H9 (cell line): ENCODE results near the gene CTIF. TPM values are rescaled to one million over a fixed set of nuclear protein-coding genes. Genes with fewer than 3 reads are reported as not detected.

Experiments used
- DNase-seq: peaks from one replicate; pipeline ENCODE4 v3.0.0-alpha.2; 2017
- H2AFZ ChIP-seq: one replicate; pipeline ENCODE4 v1.6.1; 2013; ENCODE audit warnings: mild to moderate bottlenecking, low read length, control low read depth, moderate library complexity
- H2AK5ac ChIP-seq: 2 replicates; pipeline ENCODE4 v1.6.1; 2013; ENCODE audit warnings: low read length, control low read depth, mixed read lengths; ENCODE audit not compliant: insufficient read length
- H2BK120ac ChIP-seq: one replicate; pipeline ENCODE4 v1.6.1; 2013; ENCODE audit warnings: low read depth, mild to moderate bottlenecking, low read length, control low read depth, inconsistent platforms; ENCODE audit not compliant: poor library complexity, severe bottlenecking
- H2BK12ac ChIP-seq: 2 replicates; pipeline ENCODE4 v1.6.1; 2013; ENCODE audit warnings: low read length, control low read depth, mixed read lengths, low read depth; ENCODE audit not compliant: insufficient read length
- H2BK15ac ChIP-seq: 2 replicates; pipeline ENCODE4 v1.6.1; 2013; ENCODE audit warnings: low read depth, low read length, control low read depth
- H2BK20ac ChIP-seq: one replicate; pipeline ENCODE4 v1.6.1; 2013; ENCODE audit warnings: low read depth, mild to moderate bottlenecking, low read length, control low read depth, inconsistent platforms; ENCODE audit not compliant: poor library complexity, severe bottlenecking
- H2BK5ac ChIP-seq: 2 replicates; pipeline ENCODE4 v1.6.1; 2013; ENCODE audit warnings: low read length, control low read depth, mixed read lengths; ENCODE audit not compliant: insufficient read length
- H3K14ac ChIP-seq: 2 replicates; pipeline ENCODE4 v1.6.1; 2013; ENCODE audit warnings: low read length, control low read depth; ENCODE audit not compliant: insufficient read depth
- H3K18ac ChIP-seq: 2 replicates; pipeline ENCODE4 v1.6.1; 2013; ENCODE audit warnings: low read depth, mild to moderate bottlenecking, mixed read lengths, low read length, control low read depth; ENCODE audit not compliant: insufficient read length
- H3K23ac ChIP-seq: 2 replicates; pipeline ENCODE4 v1.6.1; 2013; ENCODE audit warnings: low read length, control low read depth, mixed read lengths, low read depth; ENCODE audit not compliant: insufficient read length
- H3K23me2 ChIP-seq: 2 replicates; pipeline ENCODE4 v1.6.1; 2013; ENCODE audit warnings: low read depth, mild to moderate bottlenecking, mixed read lengths, low read length, control low read depth; ENCODE audit not compliant: insufficient read length, poor library complexity, severe bottlenecking
- H3K27ac ChIP-seq: 2 replicates; pipeline ENCODE4 v1.5.1; 2013; ENCODE audit warnings: low read length, control low read depth, mixed read lengths, low read depth; ENCODE audit not compliant: insufficient read length
- H3K27me3 ChIP-seq: 2 replicates; pipeline ENCODE4 v1.6.1; 2013; ENCODE audit warnings: low read length, control low read depth, inconsistent platforms; ENCODE audit not compliant: insufficient read depth
- H3K4ac ChIP-seq: 2 replicates; pipeline ENCODE4 v1.6.1; 2013; ENCODE audit warnings: low read depth, mild to moderate bottlenecking, control low read depth, inconsistent platforms, low read length, moderate library complexity
- H3K4me1 ChIP-seq: 2 replicates; pipeline ENCODE4 v1.6.1; 2013; ENCODE audit warnings: low read length, control low read depth, inconsistent platforms; ENCODE audit not compliant: insufficient read depth
- H3K4me2 ChIP-seq: 2 replicates; pipeline ENCODE4 v1.6.1; 2013; ENCODE audit warnings: low read length, control low read depth, mixed read lengths; ENCODE audit not compliant: insufficient read length, insufficient read depth
- H3K56ac ChIP-seq: 2 replicates; pipeline ENCODE4 v1.6.1; 2013; ENCODE audit warnings: low read depth, mild to moderate bottlenecking, mixed read lengths, low read length, control low read depth; ENCODE audit not compliant: insufficient read length
- H3K79me1 ChIP-seq: 2 replicates; pipeline ENCODE4 v1.6.1; 2013; ENCODE audit warnings: low read depth, mild to moderate bottlenecking, moderate library complexity, low read length, control low read depth, inconsistent platforms; ENCODE audit not compliant: insufficient read depth, poor library complexity, severe bottlenecking
- H3K79me2 ChIP-seq: 2 replicates; pipeline ENCODE4 v1.6.1; 2013; ENCODE audit warnings: low read length, control low read depth, inconsistent platforms; ENCODE audit not compliant: insufficient read depth
- H3K9ac ChIP-seq: 2 replicates; pipeline ENCODE4 v1.6.1; 2013; ENCODE audit warnings: low read length, control low read depth, mixed read lengths; ENCODE audit not compliant: insufficient read length; ENCODE audit errors: extremely low read depth
- H3K9me3 ChIP-seq: one replicate; pipeline ENCODE4 v1.6.1; 2013; ENCODE audit warnings: low read depth, low read length, inconsistent platforms; ENCODE audit not compliant: control insufficient read depth
- H3T11ph ChIP-seq: one replicate; pipeline ENCODE4 v1.6.1; 2013; ENCODE audit warnings: mild to moderate bottlenecking, low read length, control low read depth, inconsistent platforms
- H4K20me1 ChIP-seq: one replicate; pipeline ENCODE4 v1.6.1; 2013; ENCODE audit not compliant: control insufficient read depth, insufficient read length, insufficient read depth
- H4K5ac ChIP-seq: 2 replicates; pipeline ENCODE4 v1.6.1; 2013; ENCODE audit warnings: low read depth, mild to moderate bottlenecking, mixed read lengths, low read length, control low read depth; ENCODE audit not compliant: insufficient read length
- H4K8ac ChIP-seq: replicated peaks from 2 replicates; pipeline ENCODE4 v1.6.1; 2013; ENCODE audit warnings: low read length, control low read depth, mixed read lengths, low read depth; ENCODE audit not compliant: insufficient read length
- H4K91ac ChIP-seq: 2 replicates; pipeline ENCODE4 v1.6.1; 2013; ENCODE audit warnings: low read depth, mild to moderate bottlenecking, moderate library complexity, mixed read lengths, low read length, control low read depth; ENCODE audit not compliant: insufficient read length
- H3K27ac Mint-ChIP-seq, 3 experiments: 2 replicates in 2 of 3; 3 replicates in 1 of 3; pipeline ENCODE4 v1.8.0; 2020 to 2021; ENCODE audit warnings: mixed read lengths in 3 of 3, mild to moderate bottlenecking in 1 of 3, moderate library complexity in 1 of 3
- H3K27me3 Mint-ChIP-seq: 2 replicates; pipeline ENCODE4 v1.8.0; 2021; ENCODE audit warnings: low read depth, mild to moderate bottlenecking, moderate library complexity, mixed read lengths
- H3K36me3 Mint-ChIP-seq, 3 experiments: 2 replicates in 2 of 3; 3 replicates in 1 of 3; pipeline ENCODE4 v1.8.0; 2020 to 2021; ENCODE audit warnings: low read depth in 3 of 3, mixed read lengths in 3 of 3; ENCODE audit not compliant: insufficient read depth in 1 of 3
- H3K4me1 Mint-ChIP-seq, 2 experiments: 2 replicates each; pipeline ENCODE4 v1.8.0; 2020; ENCODE audit warnings: mixed read lengths in 2 of 2
- H3K4me3 Mint-ChIP-seq, 2 experiments: 2 replicates in 1 of 2; 3 replicates in 1 of 2; pipeline ENCODE4 v1.8.0; 2020 to 2021; ENCODE audit warnings: mild to moderate bottlenecking in 2 of 2, mixed read lengths in 2 of 2, moderate library complexity in 1 of 2
- H3K9me3 Mint-ChIP-seq, 2 experiments: 2 replicates in 1 of 2; 3 replicates in 1 of 2; pipeline ENCODE4 v1.8.0; 2020; ENCODE audit warnings: mild to moderate bottlenecking in 2 of 2, mixed read lengths in 2 of 2, moderate library complexity in 1 of 2
- WGBS: extraction: QIAGEN DNeasy Blood & Tissue Kit; methylation state at CpG from one replicate; pipeline ENCODE4 v1.1.7; 2013; ENCODE audit warnings: missing lambda C conversion rate, low lambda C conversion rate, mixed read lengths; ENCODE audit not compliant: insufficient read length; ENCODE audit errors: extremely low coverage; 5-methylcytosine and 5-hydroxymethylcytosine counted together
- total RNA-seq: library from RNA; stranded (reverse); gene quantifications from 2 replicates; pipeline ENCODE4 v1.2.1, GENCODE V29; 2021
- TF ChIP-seq, protein P1 (sequence below): fragments of 200-600 bp; sonication (generic); conservative IDR thresholded peaks from 3 replicates; pipeline ENCODE4 v1.8.0; 2021; ENCODE audit warnings: antibody characterized with exemption, mild to moderate bottlenecking

The CTIF gene
- total RNA-seq, 1 experiment from 2014 or later, result 15.8 TPM

DNA sequence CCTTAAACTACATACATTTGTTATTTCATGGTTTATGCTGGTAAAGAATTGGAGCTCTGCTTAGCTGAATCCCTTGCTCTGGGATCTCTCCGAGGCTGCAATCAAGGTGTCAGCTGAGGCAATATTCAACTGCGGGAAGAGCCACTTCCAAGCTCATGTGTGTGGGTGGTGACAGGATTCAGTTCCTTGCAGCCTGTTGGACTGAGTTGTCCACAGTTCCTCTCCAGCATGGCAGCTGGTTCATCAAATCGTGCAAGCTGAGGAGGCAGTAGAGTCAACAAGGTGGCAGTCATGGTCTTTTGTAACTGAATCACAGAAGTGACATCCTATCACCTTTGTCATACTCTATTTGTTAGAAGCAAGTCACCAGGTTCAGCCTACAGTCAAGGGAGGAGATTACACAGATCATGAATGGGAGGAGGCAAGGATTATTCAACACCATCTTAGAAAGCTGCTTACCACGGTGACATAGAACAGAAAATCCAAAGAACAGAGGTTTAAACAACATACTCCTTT lies 56.9 kb downstream of the CTIF start:
- no peak overlapping the region for H2BK12ac ChIP-seq
- peaks cover 15 to 18% of the 10 kb centered on the region in 2 experiments for H3K4me1 Mint-ChIP-seq
- no peaks in the 10 kb centered on the region for H3K79me1 ChIP-seq
- TF ChIP-seq, protein P1, sequence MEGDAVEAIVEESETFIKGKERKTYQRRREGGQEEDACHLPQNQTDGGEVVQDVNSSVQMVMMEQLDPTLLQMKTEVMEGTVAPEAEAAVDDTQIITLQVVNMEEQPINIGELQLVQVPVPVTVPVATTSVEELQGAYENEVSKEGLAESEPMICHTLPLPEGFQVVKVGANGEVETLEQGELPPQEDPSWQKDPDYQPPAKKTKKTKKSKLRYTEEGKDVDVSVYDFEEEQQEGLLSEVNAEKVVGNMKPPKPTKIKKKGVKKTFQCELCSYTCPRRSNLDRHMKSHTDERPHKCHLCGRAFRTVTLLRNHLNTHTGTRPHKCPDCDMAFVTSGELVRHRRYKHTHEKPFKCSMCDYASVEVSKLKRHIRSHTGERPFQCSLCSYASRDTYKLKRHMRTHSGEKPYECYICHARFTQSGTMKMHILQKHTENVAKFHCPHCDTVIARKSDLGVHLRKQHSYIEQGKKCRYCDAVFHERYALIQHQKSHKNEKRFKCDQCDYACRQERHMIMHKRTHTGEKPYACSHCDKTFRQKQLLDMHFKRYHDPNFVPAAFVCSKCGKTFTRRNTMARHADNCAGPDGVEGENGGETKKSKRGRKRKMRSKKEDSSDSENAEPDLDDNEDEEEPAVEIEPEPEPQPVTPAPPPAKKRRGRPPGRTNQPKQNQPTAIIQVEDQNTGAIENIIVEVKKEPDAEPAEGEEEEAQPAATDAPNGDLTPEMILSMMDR, result no peak
- H2BK15ac ChIP-seq, result no peak overlapping the region
- no peak overlapping the region for H3K4ac ChIP-seq
- no peak overlapping the region for H3K9ac ChIP-seq
- H3K4me3 Mint-ChIP-seq, result no peak overlapping the region
- no peak overlapping the region for H3K14ac ChIP-seq
- no peak overlapping the region for H3K18ac ChIP-seq
- no peak for DNase-seq
- no peak overlapping the region for H2AK5ac ChIP-seq
- H3K56ac ChIP-seq, result no peak overlapping the region
- H3K23me2 ChIP-seq, result no peaks in the 10 kb centered on the region
- H3K27ac Mint-ChIP-seq, result peak overlapping the region in 1 of 3 experiments; percentile 52; a peak in 1 of 7 replicates
- H4K8ac ChIP-seq, result no peak overlapping the region
- no peak overlapping the region for H3K23ac ChIP-seq
- H3K27me3 ChIP-seq, result no peaks in the 10 kb centered on the region
- H3K4me1 ChIP-seq, result no peaks in the 10 kb centered on the region
- H3K27ac ChIP-seq, result no peak overlapping the region
- no peak overlapping the region for H4K5ac ChIP-seq
- no peaks in the 10 kb centered on the region for H4K20me1 ChIP-seq
- no peaks in the 10 kb centered on the region for H3K27me3 Mint-ChIP-seq
- no peak overlapping the region for H2AFZ ChIP-seq
- H3K36me3 Mint-ChIP-seq, result no peaks in the 10 kb centered on the region; a peak in 3 of 7 replicates
- no CpG with 5 or more reads among the region's 4 CpGs for WGBS
- no peaks in the 10 kb centered on the region for H3K9me3 ChIP-seq
- H2BK20ac ChIP-seq, result no peak overlapping the region
- H2BK5ac ChIP-seq, result no peak overlapping the region
- no peaks in the 10 kb centered on the region for H3K79me2 ChIP-seq
- no peaks in the 10 kb centered on the region for H3K9me3 Mint-ChIP-seq
- H3T11ph ChIP-seq, result no peak overlapping the region
- no peak overlapping the region for H3K4me2 ChIP-seq
- no peak overlapping the region for H4K91ac ChIP-seq
- no peak overlapping the region for H2BK120ac ChIP-seq
